GM12873 (cell line): ENCODE results near the gene CEP85.

ENCODE experiments used
- TF ChIP-seq, protein P1 (sequence below): IDR thresholded peaks from 2 replicates; pipeline ENCODE4 v1.5.1; 2012; ENCODE audit warnings: low read depth, mild to moderate bottlenecking, moderate library complexity, low read length, control low read depth; ENCODE audit not compliant: insufficient read depth; ENCODE audit errors: missing control alignments

The CEP85 gene

DNA sequence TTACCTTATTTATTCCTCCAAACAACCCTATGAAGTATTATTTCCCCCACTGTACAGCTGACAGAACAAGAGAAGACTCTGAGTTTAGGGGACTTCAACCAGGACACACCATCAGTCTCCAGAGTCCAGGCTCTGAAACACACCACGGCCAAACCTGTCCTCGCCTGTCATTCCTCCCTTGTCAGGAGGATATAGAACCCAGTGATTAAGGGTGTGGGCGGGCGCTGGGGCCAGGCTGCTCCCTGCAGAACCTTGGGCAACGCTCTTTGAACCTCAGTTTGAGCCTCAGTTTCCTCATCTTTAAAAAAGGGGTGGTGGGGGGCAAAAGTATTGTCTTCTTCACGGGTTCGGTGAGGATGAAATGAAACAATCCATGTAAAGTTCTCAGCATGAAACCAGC, 9.4 kb upstream of the CEP85 start:
- TF ChIP-seq, protein P1, sequence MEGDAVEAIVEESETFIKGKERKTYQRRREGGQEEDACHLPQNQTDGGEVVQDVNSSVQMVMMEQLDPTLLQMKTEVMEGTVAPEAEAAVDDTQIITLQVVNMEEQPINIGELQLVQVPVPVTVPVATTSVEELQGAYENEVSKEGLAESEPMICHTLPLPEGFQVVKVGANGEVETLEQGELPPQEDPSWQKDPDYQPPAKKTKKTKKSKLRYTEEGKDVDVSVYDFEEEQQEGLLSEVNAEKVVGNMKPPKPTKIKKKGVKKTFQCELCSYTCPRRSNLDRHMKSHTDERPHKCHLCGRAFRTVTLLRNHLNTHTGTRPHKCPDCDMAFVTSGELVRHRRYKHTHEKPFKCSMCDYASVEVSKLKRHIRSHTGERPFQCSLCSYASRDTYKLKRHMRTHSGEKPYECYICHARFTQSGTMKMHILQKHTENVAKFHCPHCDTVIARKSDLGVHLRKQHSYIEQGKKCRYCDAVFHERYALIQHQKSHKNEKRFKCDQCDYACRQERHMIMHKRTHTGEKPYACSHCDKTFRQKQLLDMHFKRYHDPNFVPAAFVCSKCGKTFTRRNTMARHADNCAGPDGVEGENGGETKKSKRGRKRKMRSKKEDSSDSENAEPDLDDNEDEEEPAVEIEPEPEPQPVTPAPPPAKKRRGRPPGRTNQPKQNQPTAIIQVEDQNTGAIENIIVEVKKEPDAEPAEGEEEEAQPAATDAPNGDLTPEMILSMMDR = no peak

DNA sequence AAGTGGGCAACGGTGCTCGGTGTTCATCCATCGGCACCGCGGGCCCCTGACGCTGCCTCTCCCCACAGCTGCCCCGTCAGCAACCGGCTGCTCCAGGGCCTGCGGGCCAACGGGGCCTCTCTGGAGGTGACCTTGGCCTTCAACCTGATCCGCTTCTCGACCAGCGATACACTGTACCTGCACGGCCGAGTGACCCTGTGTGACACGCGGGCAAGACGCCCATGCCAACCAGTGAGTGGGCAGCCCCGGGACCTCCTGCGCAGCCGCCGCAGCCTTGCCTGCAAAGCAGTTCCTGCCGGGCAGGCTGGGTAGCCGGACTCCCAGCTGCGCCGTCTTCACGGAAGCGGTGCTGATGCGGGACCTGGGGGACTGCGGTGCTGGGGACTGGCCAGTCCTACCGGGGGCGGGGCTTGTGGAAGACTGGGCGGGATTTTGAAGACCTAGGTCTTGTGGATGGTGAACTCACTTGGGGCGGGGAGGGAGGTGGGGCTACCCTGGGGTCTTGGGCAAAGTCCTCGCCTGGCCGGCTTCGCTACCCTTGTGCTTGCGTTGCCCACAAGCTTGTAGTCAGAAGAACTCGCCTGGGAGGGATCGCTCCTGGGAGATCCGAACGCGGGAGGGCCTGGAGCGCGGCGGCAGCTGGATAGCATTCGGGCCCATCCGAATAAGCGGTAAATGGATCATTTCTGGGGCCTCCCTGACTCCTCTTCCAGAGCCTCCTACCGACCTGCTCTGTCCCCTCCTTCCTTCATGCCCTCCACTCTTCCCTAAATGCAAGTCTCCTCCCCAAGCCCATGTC, 8.8 kb upstream of the CEP85 start:
- TF ChIP-seq, protein P1 = no peak

DNA sequence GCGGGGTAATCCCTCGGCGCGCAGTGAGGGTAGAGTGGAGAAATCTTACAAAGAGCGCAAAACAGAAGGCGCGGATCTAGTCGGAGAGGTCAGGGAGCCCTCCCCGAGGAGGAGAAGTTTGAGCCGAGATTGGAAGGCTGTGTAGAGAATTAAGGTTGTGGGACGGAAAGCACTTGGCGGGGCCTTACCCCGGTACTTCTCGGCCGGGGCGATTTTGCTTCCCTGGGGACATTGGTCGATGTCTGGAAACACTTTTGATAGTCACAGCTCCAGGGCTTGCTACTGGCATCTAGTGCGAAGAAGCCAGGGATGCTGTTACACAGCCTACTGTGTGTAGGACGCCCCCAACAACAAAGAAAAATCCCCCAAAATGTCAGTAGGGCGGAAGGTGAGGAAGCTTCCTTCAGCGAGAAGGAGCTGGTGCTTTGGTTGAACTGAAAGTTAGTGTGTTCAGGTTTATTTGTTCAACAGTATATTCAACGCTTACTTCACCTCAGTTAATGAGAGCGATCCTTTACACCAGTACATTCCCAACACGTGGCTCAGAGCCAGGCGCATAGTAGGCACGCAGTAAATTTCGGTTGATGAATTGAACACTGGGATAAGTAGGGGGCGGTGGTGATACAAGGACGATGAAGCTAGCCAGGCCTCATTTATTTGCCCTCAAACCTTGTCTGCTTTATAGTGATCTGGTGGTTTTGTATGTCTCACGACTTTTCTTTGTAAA, 807 bp downstream of the CEP85 start:
- TF ChIP-seq, protein P1 = no peak

DNA sequence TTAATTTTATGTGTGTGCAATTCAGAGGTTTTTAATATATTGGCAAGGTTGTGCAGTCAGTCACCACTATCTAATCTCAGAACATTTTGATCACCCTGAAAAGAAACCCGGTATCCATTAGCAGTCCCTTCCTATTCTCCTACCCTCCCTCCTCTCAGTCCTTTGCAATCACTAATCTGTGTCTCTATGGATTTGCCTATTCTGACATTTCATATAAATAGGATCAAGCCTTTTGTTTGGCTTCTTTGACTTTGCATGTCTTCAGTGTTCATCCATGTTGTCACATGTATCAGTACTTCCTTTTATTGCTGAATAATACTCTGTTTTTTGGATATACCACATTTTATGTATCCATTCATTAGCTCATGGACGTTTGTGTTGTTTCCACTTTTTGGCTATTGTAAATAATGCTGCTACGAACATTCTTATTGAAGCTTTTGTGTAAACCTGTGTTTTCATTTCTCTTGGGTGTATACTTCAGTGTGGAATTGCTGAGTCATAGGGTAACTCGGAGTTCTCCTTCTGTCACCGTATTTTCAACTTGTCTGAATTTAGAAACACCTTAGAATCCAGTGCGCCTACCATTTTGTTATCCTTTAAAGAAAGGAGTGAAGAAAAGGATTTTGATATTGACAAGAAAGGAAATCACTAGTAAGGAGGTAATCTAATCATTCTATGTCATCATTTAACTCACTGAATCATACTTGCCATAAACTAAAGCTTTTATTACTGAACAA, 3.4 kb downstream of the CEP85 start:
- TF ChIP-seq, protein P1 = no peak

DNA sequence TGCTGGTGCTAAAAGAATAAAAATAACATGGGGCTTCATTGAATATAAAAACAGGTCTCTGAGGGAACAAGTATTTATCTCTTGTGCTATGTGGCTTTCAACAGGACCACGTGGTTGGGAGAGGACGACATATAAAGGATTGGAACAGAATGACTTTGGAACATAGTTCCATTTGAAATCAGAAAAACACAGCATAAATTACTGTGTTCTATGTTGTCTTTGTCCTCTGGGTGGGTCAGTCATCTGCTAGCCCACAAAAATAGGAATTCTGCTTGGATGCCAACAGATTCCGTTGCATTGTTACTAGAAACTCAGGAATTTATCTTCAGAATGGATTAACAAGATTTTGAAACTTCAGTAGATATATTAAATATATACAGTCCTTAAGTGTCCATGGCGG, 5.9 kb downstream of the CEP85 start:
- TF ChIP-seq, protein P1 = no peak

DNA sequence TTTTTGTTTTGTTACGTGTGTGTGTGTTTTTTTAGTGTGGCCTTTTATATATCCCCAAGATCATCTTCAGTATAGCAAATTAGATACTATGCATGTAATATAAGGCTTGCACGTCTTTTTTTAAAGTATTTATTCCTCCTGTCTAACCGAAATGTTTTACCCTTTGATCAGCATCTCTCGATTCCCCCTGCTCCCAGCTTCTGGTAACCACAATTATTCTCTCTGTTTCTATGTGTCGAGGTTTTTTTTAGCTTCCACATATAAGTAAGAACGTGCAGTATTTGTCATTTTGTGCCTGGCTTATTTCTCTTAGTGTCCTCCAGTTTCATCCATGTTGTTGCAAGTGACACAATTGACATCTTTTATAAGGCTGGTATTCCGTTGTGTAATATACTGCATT, 18.7 kb downstream of the CEP85 start:
- TF ChIP-seq, protein P1 = no peak

DNA sequence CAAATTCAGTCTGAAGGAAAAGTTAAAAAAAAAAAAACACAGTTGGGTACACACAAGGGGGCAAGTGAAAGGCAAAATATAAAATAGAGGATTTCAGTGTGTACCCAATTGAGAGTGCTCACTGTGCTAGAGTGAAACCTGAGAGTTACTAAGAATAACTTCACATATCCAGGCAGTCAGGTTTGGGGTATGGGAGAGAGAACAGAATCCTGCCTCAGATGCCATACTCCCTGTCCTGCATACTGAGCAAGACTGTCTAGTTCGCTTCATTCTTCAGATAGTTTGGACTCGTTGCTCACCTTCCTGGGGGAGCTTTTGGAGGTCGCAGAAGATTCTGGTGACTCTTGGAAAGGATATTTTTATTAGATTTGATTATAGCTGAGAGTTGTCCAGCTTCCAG, 20.4 kb downstream of the CEP85 start:
- TF ChIP-seq, protein P1 = no peak
